Left lung (tissue), 10 donors: ENCODE measurements around the gene SLC22A13. TPM values are rescaled to one million over a fixed set of nuclear protein-coding genes. Genes with fewer than 3 reads are reported as not detected.

Experiments used
- ATAC-seq: fragments of 200-7000 bp; cut with Tn5 transposase; one replicate; pipeline ENCODE4 v1.9.1; 2020; ENCODE audit warnings: moderate library complexity
- DNase-seq, 4 donors: peaks; one replicate each; pipeline ENCODE4 v3.0.0-alpha.2; 2013 to 2020
- H3K27ac ChIP-seq, 2 donors: fragments of 200-600 bp; sonication (generic) in 1 of 2; one replicate each; pipeline versions ENCODE4 v1.5.0 to v1.8.0; 2020 to 2021
- H3K27me3 ChIP-seq, 2 donors: fragments of 200-600 bp; sonication (generic) in 1 of 2; one replicate each; pipeline versions ENCODE4 v1.5.0 to v1.8.0; 2020 to 2021
- H3K36me3 ChIP-seq, 2 donors: fragments of 200-600 bp; sonication (generic) in 1 of 2; one replicate each; pipeline versions ENCODE4 v1.5.0 to v1.8.0; 2020 to 2021
- H3K4me1 ChIP-seq, 2 donors: fragments of 200-600 bp; one replicate each; pipeline ENCODE4 v1.8.0; 2021
- H3K4me3 ChIP-seq, 2 donors: fragments of 200-600 bp; sonication (generic) in 1 of 2; one replicate each; pipeline versions ENCODE4 v1.5.0 to v1.8.0; 2020 to 2021; ENCODE audit warnings: mild to moderate bottlenecking in 1 of 2
- H3K9me3 ChIP-seq, 2 donors: fragments of 200-600 bp; sonication (generic) in 1 of 2; one replicate each; pipeline versions ENCODE4 v1.5.0 to v1.8.0; 2020 to 2021
- CTCF ChIP-seq, 2 donors: fragments of 200-600 bp; sonication (generic) in 1 of 2; IDR thresholded peaks; one replicate each; pipeline versions ENCODE4 v1.5.0 to v1.8.0; 2021; ENCODE audit warnings: antibody characterized with exemption in 2 of 2
- intact Hi-C, 2 donors: fragments of 100-400 bp; cut with DNase I; formaldehyde crosslinking; loops; one replicate each; pipeline versions ENCODE4 v1.11.2 to v1.14.2; 2022
- polyA plus RNA-seq, 6 donors: library from polyadenylated mRNA; unstranded; fragments of 120-200 nt; gene quantifications; one replicate each; pipeline ENCODE4 v1.2.1, GENCODE V29; 2013; ENCODE audit not compliant: insufficient read length in 6 of 6
- total RNA-seq, 2 donors: library from RNA; stranded (reverse); fragmentation: NEBNext Ultra II Directional; extraction: Animal tissue kit (Norgen Biotek cat#: 25700); gene quantifications; one replicate each; pipeline ENCODE4 v1.2.1, GENCODE V29; 2021
- donor health status: DM: no; HTN: yes; CAD: no.
- donor health status: DM: no; HTN: no; CAD: no.

Gene SLC22A13
- total and polyA plus RNA-seq, 8 donors = 0.11 to 0.68 (median 0.36) TPM

DNA sequence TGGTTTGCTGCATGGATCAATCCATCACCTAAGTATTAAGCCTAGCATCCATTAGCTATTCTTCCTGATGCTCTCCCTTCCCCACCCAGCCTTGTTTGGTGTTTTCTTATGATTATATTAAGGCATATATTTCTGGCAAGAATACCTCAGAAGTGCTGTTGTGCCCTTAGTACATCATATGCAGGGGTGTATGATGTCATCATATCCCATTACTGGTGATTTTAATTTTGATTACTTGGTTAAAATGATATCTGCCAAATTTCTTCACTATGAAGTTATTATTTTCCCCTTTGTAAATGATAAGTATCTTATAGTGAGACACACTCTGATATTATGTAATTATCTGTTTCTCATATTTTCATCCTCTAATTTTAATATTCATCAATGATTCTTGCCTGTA is 31.9 kb downstream of the SLC22A13 start:
- Histone ChIP-seq H3K4me1 (no peaks in the 10 kb centered on the region), H3K9me3 (no peaks in the 10 kb centered on the region), H3K4me3 (no peak overlapping the region), H3K36me3 (no peaks in the 10 kb centered on the region), H3K27me3 (no peaks in the 10 kb centered on the region), H3K27ac (no peak overlapping the region)
- intact Hi-C loops = no loop called here
- DNase-seq (no peak), ATAC-seq (no peak)
- TF ChIP-seq CTCF (IDR thresholded peaks at IDR 0.05) = no peak

- no peaks in the 10 kb centered on the region for H3K36me3 ChIP-seq
- no peak overlapping the region for H3K4me3 ChIP-seq
- H3K4me1 ChIP-seq = no peaks in the 10 kb centered on the region
- peak in 1 of 2 donors; percentile 36 for TF ChIP-seq CTCF (IDR thresholded peaks at IDR 0.05)
- H3K9me3 ChIP-seq = no peaks in the 10 kb centered on the region
- ATAC-seq (no peak), DNase-seq (no peak)
- intact Hi-C loops = no loop called here
- no peak overlapping the region for H3K27ac ChIP-seq
- H3K27me3 ChIP-seq = no peaks in the 10 kb centered on the region
Observed at GRCh38 chr3:38297947-38298711, 32.5 kb downstream of the SLC22A13 start.

- intact Hi-C loops = no loop called here
- DNase-seq (no peak), ATAC-seq (no peak)
- Histone ChIP-seq H3K4me1 (no peaks in the 10 kb centered on the region), H3K27ac (no peak overlapping the region), H3K9me3 (no peaks in the 10 kb centered on the region), H3K27me3 (no peaks in the 10 kb centered on the region), H3K36me3 (no peaks in the 10 kb centered on the region), H3K4me3 (no peak overlapping the region)
- TF ChIP-seq CTCF (IDR thresholded peaks at IDR 0.05) = no peak
Observed at GRCh38 chr3:38306941-38307340, 41.3 kb downstream of the SLC22A13 start.

GRCh38 chr3:38307599-38307998 is 42.0 kb downstream of the SLC22A13 start:
- intact Hi-C loops = no loop called here
- H3K36me3 ChIP-seq = no peaks in the 10 kb centered on the region
- DNase-seq = no peak
- no peaks in the 10 kb centered on the region for H3K4me1 ChIP-seq
- H3K27me3 ChIP-seq = no peaks in the 10 kb centered on the region
- H3K4me3 ChIP-seq = no peak overlapping the region
- TF ChIP-seq CTCF (IDR thresholded peaks at IDR 0.05) = no peak
- no peak overlapping the region for H3K27ac ChIP-seq
- no peak for ATAC-seq
- no peaks in the 10 kb centered on the region for H3K9me3 ChIP-seq

GRCh38 chr3:38308456-38308855 is 42.8 kb downstream of the SLC22A13 start:
- H3K27ac ChIP-seq = no peak overlapping the region
- TF ChIP-seq CTCF (IDR thresholded peaks at IDR 0.05) = no peak
- no peak overlapping the region for H3K4me3 ChIP-seq
- intact Hi-C loops = no loop called here
- H3K9me3 ChIP-seq = no peaks in the 10 kb centered on the region
- no peaks in the 10 kb centered on the region for H3K27me3 ChIP-seq
- H3K36me3 ChIP-seq = no peaks in the 10 kb centered on the region
- ATAC-seq (no peak), DNase-seq (no peak)
- H3K4me1 ChIP-seq = no peaks in the 10 kb centered on the region
